HCT116 (cell line): ENCODE measurements around the gene ZBTB16.

Source experiments
- CBX3 ChIP-seq: IDR thresholded peaks from 2 replicates; pipeline ENCODE4 v1.6.1; 2012; ENCODE audit warnings: low read depth
- EZH2 ChIP-seq: fragments of 200-600 bp; sonication (generic); IDR thresholded peaks from 2 replicates; pipeline ENCODE4 v1.6.1; 2017; ENCODE audit warnings: antibody characterized with exemption, mixed run types
- EZH2phosphoT487 ChIP-seq: fragments of 200-600 bp; IDR thresholded peaks from 2 replicates; pipeline ENCODE4 v1.6.1; 2018; ENCODE audit warnings: antibody characterized with exemption, borderline replicate concordance
- FOSL1 ChIP-seq: IDR thresholded peaks from 2 replicates; pipeline ENCODE4 v1.6.1; 2012; ENCODE audit warnings: low read depth
- REST ChIP-seq: IDR thresholded peaks from 2 replicates; pipeline ENCODE4 v1.6.1; 2012; ENCODE audit warnings: low read depth
- TCF7L2 ChIP-seq: IDR thresholded peaks from 2 replicates; pipeline ENCODE4 v1.7.0; 2011; ENCODE audit warnings: borderline replicate concordance, inconsistent platforms; ENCODE audit not compliant: insufficient read depth, insufficient read length; ENCODE audit errors: extremely low read depth
- YY1 ChIP-seq: IDR thresholded peaks from 2 replicates; pipeline ENCODE4 v1.6.1; 2011; ENCODE audit warnings: low read length, low read depth, moderate library complexity, mild to moderate bottlenecking; ENCODE audit not compliant: insufficient replicate concordance; ENCODE audit errors: extremely low read depth
- ZNF274 ChIP-seq: fragments of 200-500 bp; sonication (Bioruptor generic); IDR thresholded peaks from 2 replicates; pipeline ENCODE4 v1.6.1; 2014; ENCODE audit warnings: mild to moderate bottlenecking, low read depth, low read length, inconsistent platforms
- TF ChIP-seq, protein P1 (sequence below), 3 experiments: fragments of 200-600 bp in 1 of 3; sonication (generic) in 1 of 3; IDR thresholded peaks in 2 of 3; conservative IDR thresholded peaks in 1 of 3; 2 replicates each; pipeline ENCODE4 v1.5.1; 2012 to 2017; ENCODE audit warnings: low read depth in 2 of 3, low read length in 2 of 3, antibody characterized with exemption in 1 of 3, borderline replicate concordance in 1 of 3, control low read depth in 1 of 3, mild to moderate bottlenecking in 1 of 3, mixed read lengths in 1 of 3, mixed run types in 1 of 3, moderate library complexity in 1 of 3; ENCODE audit not compliant: insufficient read depth in 1 of 3
- TF ChIP-seq, protein P2 (sequence below): IDR thresholded peaks from 2 replicates; pipeline ENCODE4 v1.6.1; 2012
- TF ChIP-seq, protein P3 (sequence below): IDR thresholded peaks from 2 replicates; pipeline ENCODE4 v1.6.1; 2012

- TF ChIP-seq CBX3 (no peak), ZNF274 (no peak), EZH2 (no peak), EZH2phosphoT487 (no peak), REST (no peak), FOSL1 (no peak), TCF7L2 (no peak), YY1 (no peak)
- TF ChIP-seq, protein P1, sequence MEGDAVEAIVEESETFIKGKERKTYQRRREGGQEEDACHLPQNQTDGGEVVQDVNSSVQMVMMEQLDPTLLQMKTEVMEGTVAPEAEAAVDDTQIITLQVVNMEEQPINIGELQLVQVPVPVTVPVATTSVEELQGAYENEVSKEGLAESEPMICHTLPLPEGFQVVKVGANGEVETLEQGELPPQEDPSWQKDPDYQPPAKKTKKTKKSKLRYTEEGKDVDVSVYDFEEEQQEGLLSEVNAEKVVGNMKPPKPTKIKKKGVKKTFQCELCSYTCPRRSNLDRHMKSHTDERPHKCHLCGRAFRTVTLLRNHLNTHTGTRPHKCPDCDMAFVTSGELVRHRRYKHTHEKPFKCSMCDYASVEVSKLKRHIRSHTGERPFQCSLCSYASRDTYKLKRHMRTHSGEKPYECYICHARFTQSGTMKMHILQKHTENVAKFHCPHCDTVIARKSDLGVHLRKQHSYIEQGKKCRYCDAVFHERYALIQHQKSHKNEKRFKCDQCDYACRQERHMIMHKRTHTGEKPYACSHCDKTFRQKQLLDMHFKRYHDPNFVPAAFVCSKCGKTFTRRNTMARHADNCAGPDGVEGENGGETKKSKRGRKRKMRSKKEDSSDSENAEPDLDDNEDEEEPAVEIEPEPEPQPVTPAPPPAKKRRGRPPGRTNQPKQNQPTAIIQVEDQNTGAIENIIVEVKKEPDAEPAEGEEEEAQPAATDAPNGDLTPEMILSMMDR (IDR thresholded peaks at IDR 0.05 in 2 of 3, conservative IDR thresholded peaks at IDR 0.05 in 1 of 3; ENCODE audit: borderline replicate concordance in 1 of 3, insufficient read depth in 1 of 3, low read depth in 2 of 3, low read length in 2 of 3): no peak
- TF ChIP-seq, protein P2, sequence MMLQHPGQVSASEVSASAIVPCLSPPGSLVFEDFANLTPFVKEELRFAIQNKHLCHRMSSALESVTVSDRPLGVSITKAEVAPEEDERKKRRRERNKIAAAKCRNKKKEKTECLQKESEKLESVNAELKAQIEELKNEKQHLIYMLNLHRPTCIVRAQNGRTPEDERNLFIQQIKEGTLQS: no peak
- TF ChIP-seq, protein P3, sequence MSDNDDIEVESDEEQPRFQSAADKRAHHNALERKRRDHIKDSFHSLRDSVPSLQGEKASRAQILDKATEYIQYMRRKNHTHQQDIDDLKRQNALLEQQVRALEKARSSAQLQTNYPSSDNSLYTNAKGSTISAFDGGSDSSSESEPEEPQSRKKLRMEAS: no peak
Observed at GRCh38 chr11:114274637-114275036, 215.1 kb downstream of the ZBTB16 start.
